ENCODE data around the gene FAM120C. TPM values are rescaled to one million over a fixed set of nuclear protein-coding genes. Genes with fewer than 3 reads are reported as not detected.

Gene FAM120C
- total and polyA plus RNA-seq, 10 of the 15 experiments (the other 5 are each of a cell fraction or from before 2014, with no cell fraction given): 1.3 to 9.8 (median 4.9) TPM

- TF ChIP-seq NR2C2 (IDR thresholded peaks at IDR 0.05; ENCODE audit: borderline replicate concordance, control insufficient read depth, insufficient read length, low read depth) (no peak), TARDBP (IDR thresholded peaks at IDR 0.05; ENCODE audit: borderline replicate concordance) (peak; percentile 89), BMI1 (IDR thresholded peaks at IDR 0.05; ENCODE audit: borderline replicate concordance) (no peak), PAX5 (IDR thresholded peaks at IDR 0.05; ENCODE audit: borderline replicate concordance, low read depth, low read length) (no peak), KLF5 (IDR thresholded peaks at IDR 0.05; ENCODE audit: partially characterized antibody) (no peak), HDAC2 (IDR thresholded peaks at IDR 0.05) (no peak), ZBTB4 (CRISPR knock-in tag; IDR thresholded peaks at IDR 0.05) (no peak), ATF3 (IDR thresholded peaks at IDR 0.05; ENCODE audit: borderline replicate concordance, extremely low read depth, low read depth, low read length) (no peak), EZH2 (IDR thresholded peaks at IDR 0.05; ENCODE audit: borderline replicate concordance, control insufficient read depth, low read depth, low read length) (no peak), YY1 (IDR thresholded peaks at IDR 0.05; ENCODE audit: low read depth, low read length) (peak; percentile 97), MTA2 (IDR thresholded peaks at IDR 0.05; ENCODE audit: low read depth) (no peak), SREBF2 (IDR thresholded peaks at IDR 0.05; ENCODE audit: low read length) (no peak), FOXM1 (IDR thresholded peaks at IDR 0.05; ENCODE audit: low read depth, low read length) (no peak), NFXL1 (IDR thresholded peaks at IDR 0.05; ENCODE audit: borderline replicate concordance) (no peak), PAX8 (IDR thresholded peaks at IDR 0.05) (no peak), ESRRA (IDR thresholded peaks at IDR 0.05; ENCODE audit: low read length) (0 out of 2 replicates have a peak, but pooled peaks have one; percentile 75), ASH2L (IDR thresholded peaks at IDR 0.05; ENCODE audit: borderline replicate concordance, low read depth) (no peak), ATF2 (IDR thresholded peaks at IDR 0.05; ENCODE audit: low read length) (peak; percentile 67), CBX3 (IDR thresholded peaks at IDR 0.05; ENCODE audit: borderline replicate concordance, low read depth) (no peak), BCL11A (IDR thresholded peaks at IDR 0.05; ENCODE audit: low read depth, low read length) (no peak), IKZF1 (conservative IDR thresholded peaks at IDR 0.05) (peak; percentile 83), MXI1 (IDR thresholded peaks at IDR 0.05; ENCODE audit: low read depth, low read length) (no peak), POLR2AphosphoS2 (IDR thresholded peaks at IDR 0.05; ENCODE audit: low read depth, low read length) (no peak), MYB (IDR thresholded peaks at IDR 0.05; ENCODE audit: borderline replicate concordance, low read depth, low read length) (no peak)
These were observed 138.8 kb downstream of the FAM120C start, which contains the start of gene PHF8 (continued) for GRCh38 chrX:54044126-54044876.

Measured in GM12878 (cell line).